Measurements from ENCODE around the gene AFP. TPM values are rescaled to one million over a fixed set of nuclear protein-coding genes. Genes with fewer than 3 reads are reported as not detected.

AFP gene
- total RNA-seq, 1 donor from 2014 or later, result 11.3 TPM

GRCh38 chr4:73468170-73468569 lies 32.1 kb downstream of the AFP start:
- Mint-ChIP-seq H3K4me1 (ENCODE audit: low read depth, unreplicated experiment) (no peaks in the 10 kb centered on the region), H3K36me3 (ENCODE audit: low read depth, unreplicated experiment) (no peaks in the 10 kb centered on the region), H3K9me3 (ENCODE audit: unreplicated experiment) (peaks cover 2% of the 10 kb centered on the region), H3K27me3 (ENCODE audit: low read depth, unreplicated experiment) (no peaks in the 10 kb centered on the region), H3K4me3 (ENCODE audit: unreplicated experiment) (no peak overlapping the region), H3K27ac (ENCODE audit: unreplicated experiment) (no peak overlapping the region)
- H3K4me1 ChIP-seq (ENCODE audit: insufficient read depth, low read length), result no peaks in the 10 kb centered on the region
- H3K36me3 ChIP-seq (ENCODE audit: insufficient read depth, low read length), result no peaks in the 10 kb centered on the region
- H3K4me2 ChIP-seq (ENCODE audit: low read length), result no peak overlapping the region
- FAIRE-seq (no peak), DNase-seq (ENCODE audit: low read depth) (no peak)
- TF ChIP-seq CTCF (IDR thresholded peaks at IDR 0.05; ENCODE audit: insufficient read depth, low read depth, low read length) (no peak), EZH2 (IDR thresholded peaks at IDR 0.05; ENCODE audit: insufficient read depth, low read length) (no peak)
- H2AFZ ChIP-seq (ENCODE audit: low read depth, low read length), result no peak overlapping the region
- no peak overlapping the region for H3K27ac ChIP-seq (ENCODE audit: low read depth, low read length)
- H3K9me3 ChIP-seq (ENCODE audit: insufficient read depth, low read depth, low read length), result no peaks in the 10 kb centered on the region
- no peak overlapping the region for H3K4me3 ChIP-seq (ENCODE audit: insufficient read depth, low read depth, low read length)
- no peaks in the 10 kb centered on the region for H4K20me1 ChIP-seq (ENCODE audit: insufficient read depth, low read length)
- H3K9ac ChIP-seq (ENCODE audit: low read length), result no peak overlapping the region
- no peaks in the 10 kb centered on the region for H3K27me3 ChIP-seq (ENCODE audit: insufficient read depth, low read length)
- no peaks in the 10 kb centered on the region for H3K79me2 ChIP-seq (ENCODE audit: insufficient read depth, low read length)

- no peak for TF ChIP-seq CTCF (IDR thresholded peaks at IDR 0.05; ENCODE audit: insufficient read depth, low read depth, low read length)
- TF ChIP-seq EZH2 (IDR thresholded peaks at IDR 0.05; ENCODE audit: insufficient read depth, low read length), result no peak
- Histone ChIP-seq H3K27me3 (ENCODE audit: insufficient read depth, low read length) (no peaks in the 10 kb centered on the region), H3K27ac (ENCODE audit: low read depth, low read length) (no peak overlapping the region), H2AFZ (ENCODE audit: low read depth, low read length) (no peak overlapping the region), H3K9ac (ENCODE audit: low read length) (no peak overlapping the region), H3K4me2 (ENCODE audit: low read length) (no peak overlapping the region), H3K9me3 (ENCODE audit: insufficient read depth, low read depth, low read length) (no peaks in the 10 kb centered on the region), H3K4me3 (ENCODE audit: insufficient read depth, low read depth, low read length) (no peak overlapping the region), H3K36me3 (ENCODE audit: insufficient read depth, low read length) (no peaks in the 10 kb centered on the region), H3K79me2 (ENCODE audit: insufficient read depth, low read length) (no peaks in the 10 kb centered on the region), H4K20me1 (ENCODE audit: insufficient read depth, low read length) (no peaks in the 10 kb centered on the region), H3K4me1 (ENCODE audit: insufficient read depth, low read length) (no peaks in the 10 kb centered on the region)
- Mint-ChIP-seq H3K27me3 (ENCODE audit: low read depth, unreplicated experiment) (no peaks in the 10 kb centered on the region), H3K4me3 (ENCODE audit: unreplicated experiment) (no peak overlapping the region), H3K27ac (ENCODE audit: unreplicated experiment) (no peak overlapping the region), H3K9me3 (ENCODE audit: unreplicated experiment) (peaks cover 13% of the 10 kb centered on the region), H3K36me3 (ENCODE audit: low read depth, unreplicated experiment) (no peaks in the 10 kb centered on the region), H3K4me1 (ENCODE audit: low read depth, unreplicated experiment) (no peaks in the 10 kb centered on the region)
- no peak for FAIRE-seq
- no peak for DNase-seq (ENCODE audit: low read depth)
Measured at GRCh38 chr4:73470728-73471127, 34.7 kb downstream of the AFP start.

- H3K79me2 ChIP-seq (ENCODE audit: insufficient read depth, low read length), result no peaks in the 10 kb centered on the region
- no peak overlapping the region for H3K4me3 ChIP-seq (ENCODE audit: insufficient read depth, low read depth, low read length)
- no peaks in the 10 kb centered on the region for H3K27me3 ChIP-seq (ENCODE audit: insufficient read depth, low read length)
- H3K27ac ChIP-seq (ENCODE audit: low read depth, low read length), result no peak overlapping the region
- FAIRE-seq, result no peak
- peaks cover 15% of the 10 kb centered on the region for H3K9me3 Mint-ChIP-seq (ENCODE audit: unreplicated experiment)
- no peak overlapping the region for H3K4me2 ChIP-seq (ENCODE audit: low read length)
- no peak overlapping the region for H3K27ac Mint-ChIP-seq (ENCODE audit: unreplicated experiment)
- TF ChIP-seq CTCF (IDR thresholded peaks at IDR 0.05; ENCODE audit: insufficient read depth, low read depth, low read length) (no peak), EZH2 (IDR thresholded peaks at IDR 0.05; ENCODE audit: insufficient read depth, low read length) (no peak)
- H4K20me1 ChIP-seq (ENCODE audit: insufficient read depth, low read length), result no peaks in the 10 kb centered on the region
- no peaks in the 10 kb centered on the region for H3K9me3 ChIP-seq (ENCODE audit: insufficient read depth, low read depth, low read length)
- H3K27me3 Mint-ChIP-seq (ENCODE audit: low read depth, unreplicated experiment), result no peaks in the 10 kb centered on the region
- no peak overlapping the region for H2AFZ ChIP-seq (ENCODE audit: low read depth, low read length)
- H3K4me3 Mint-ChIP-seq (ENCODE audit: unreplicated experiment), result no peak overlapping the region
- no peaks in the 10 kb centered on the region for H3K4me1 Mint-ChIP-seq (ENCODE audit: low read depth, unreplicated experiment)
- H3K36me3 ChIP-seq (ENCODE audit: insufficient read depth, low read length), result no peaks in the 10 kb centered on the region
- H3K9ac ChIP-seq (ENCODE audit: low read length), result no peak overlapping the region
- no peaks in the 10 kb centered on the region for H3K36me3 Mint-ChIP-seq (ENCODE audit: low read depth, unreplicated experiment)
- no peak for DNase-seq (ENCODE audit: low read depth)
- H3K4me1 ChIP-seq (ENCODE audit: insufficient read depth, low read length), result no peaks in the 10 kb centered on the region
Measured at GRCh38 chr4:73477176-73477575, 41.2 kb downstream of the AFP start.
